Measurements from ENCODE around the gene ELMO1. TPM values are rescaled to one million over a fixed set of nuclear protein-coding genes. Genes with fewer than 3 reads are reported as not detected.

The ELMO1 gene
- total RNA-seq, 1 experiment from 2014 or later = 7.8 TPM

- Histone ChIP-seq H3K9ac (ENCODE audit: extremely low read depth, insufficient read length, low read length) (no peak overlapping the region), H2BK20ac (ENCODE audit: low read depth, low read length, poor library complexity, severe bottlenecking) (no peak overlapping the region), H4K91ac (ENCODE audit: insufficient read length, low read depth, low read length) (no peak overlapping the region), H3K27me3 (ENCODE audit: insufficient read depth, low read length) (no peaks in the 10 kb centered on the region), H2BK15ac (ENCODE audit: low read depth, low read length) (no peak overlapping the region), H2AFZ (ENCODE audit: low read length) (no peak overlapping the region), H3K4ac (ENCODE audit: low read depth, low read length) (no peak overlapping the region), H4K20me1 (ENCODE audit: control insufficient read depth, insufficient read depth, insufficient read length) (no peaks in the 10 kb centered on the region), H3K23me2 (ENCODE audit: insufficient read length, low read depth, low read length, poor library complexity, severe bottlenecking) (no peaks in the 10 kb centered on the region), H3K79me1 (ENCODE audit: insufficient read depth, low read depth, low read length, poor library complexity, severe bottlenecking) (no peaks in the 10 kb centered on the region), H3K23ac (ENCODE audit: insufficient read length, low read depth, low read length) (no peak overlapping the region), H3T11ph (ENCODE audit: low read length) (no peak overlapping the region), H3K27ac (ENCODE audit: insufficient read length, low read depth, low read length) (no peak overlapping the region), H3K4me2 (ENCODE audit: insufficient read depth, insufficient read length, low read length) (no peak overlapping the region), H4K5ac (ENCODE audit: insufficient read length, low read depth, low read length) (no peak overlapping the region), H2BK12ac (ENCODE audit: insufficient read length, low read depth, low read length) (no peak overlapping the region), H3K14ac (ENCODE audit: insufficient read depth, low read length) (no peak overlapping the region), H3K4me1 (ENCODE audit: insufficient read depth, low read length) (no peaks in the 10 kb centered on the region), H3K56ac (ENCODE audit: insufficient read length, low read depth, low read length) (no peak overlapping the region), H3K79me2 (ENCODE audit: insufficient read depth, low read length) (no peaks in the 10 kb centered on the region), H2AK5ac (ENCODE audit: insufficient read length, low read length) (no peak overlapping the region), H2BK120ac (ENCODE audit: low read depth, low read length, poor library complexity, severe bottlenecking) (no peak overlapping the region), H3K18ac (ENCODE audit: insufficient read length, low read depth, low read length) (no peak overlapping the region), H4K8ac (replicated peaks; ENCODE audit: insufficient read length, low read depth, low read length) (no peak overlapping the region), H3K9me3 (ENCODE audit: control insufficient read depth, low read depth, low read length) (no peaks in the 10 kb centered on the region), H2BK5ac (ENCODE audit: insufficient read length, low read length) (no peak overlapping the region)
- H3K27me3 Mint-ChIP-seq (ENCODE audit: low read depth) = no peaks in the 10 kb centered on the region
- no peak overlapping the region; a peak in 1 of 7 replicates for H3K27ac Mint-ChIP-seq
- H3K4me3 Mint-ChIP-seq = no peak overlapping the region
- peaks cover 7 to 8% of the 10 kb centered on the region in 2 experiments; a peak in 2 of 4 replicates for H3K4me1 Mint-ChIP-seq
- WGBS (ENCODE audit: extremely low coverage, insufficient read length, low lambda C conversion rate) = no CpG with 5 or more reads among the region's 2 CpGs
- no peaks in the 10 kb centered on the region for H3K9me3 Mint-ChIP-seq
- no peaks in the 10 kb centered on the region for H3K36me3 Mint-ChIP-seq (ENCODE audit: insufficient read depth in 1 of 3, low read depth in 3 of 3)
- no peak for TF ChIP-seq CTCF (conservative IDR thresholded peaks at IDR 0.05)
- DNase-seq = no peak
These were observed 542.8 kb downstream of the ELMO1 start for GRCh38 chr7:36905841-36906240.
